ENCODE results near the gene SLC36A4.

Gene SLC36A4

GRCh38 chr11:93225662-93226061 lies 27.9 kb upstream of the SLC36A4 start:
- no peak overlapping the region for H3K27ac ChIP-seq (ENCODE audit: low read length, poor library complexity, severe bottlenecking)
- H2BK12ac ChIP-seq (ENCODE audit: low read length in 2 of 2): no peak overlapping the region
- H3K23ac ChIP-seq (ENCODE audit: low read length in 2 of 2): no peak overlapping the region
- H2AFZ ChIP-seq (ENCODE audit: low read depth, low read length): no peak overlapping the region
- H3K4me2 ChIP-seq (ENCODE audit: low read length, poor library complexity, severe bottlenecking): no peak overlapping the region
- H2BK120ac ChIP-seq (ENCODE audit: low read depth, low read length): no peak overlapping the region
- H2AK5ac ChIP-seq (ENCODE audit: low read length, severe bottlenecking): no peak overlapping the region
- no peak overlapping the region for H3K4ac ChIP-seq (ENCODE audit: low read depth in 1 of 2, low read length in 2 of 2)
- no peak overlapping the region for H3K18ac ChIP-seq (ENCODE audit: low read depth in 1 of 2, low read length in 2 of 2)
- no peak overlapping the region for H2BK15ac ChIP-seq (ENCODE audit: low read depth, poor library complexity, severe bottlenecking)
- H3K14ac ChIP-seq (ENCODE audit: low read length in 2 of 2): no peak overlapping the region
- peak; percentile 24 for DNase-seq
- H4K8ac ChIP-seq (ENCODE audit: low read length): no peak overlapping the region
- no peak overlapping the region for H3K9ac ChIP-seq (ENCODE audit: low read length)
- no peak overlapping the region for H4K91ac ChIP-seq (ENCODE audit: low read length)
- H3K4me3 ChIP-seq (ENCODE audit: insufficient read depth in 1 of 2, low read depth in 1 of 2, low read length in 2 of 2): no peak overlapping the region
- H3K79me1 ChIP-seq (replicated peaks; ENCODE audit: low read length, poor library complexity, severe bottlenecking): no peaks in the 10 kb centered on the region
- H3K9me3 ChIP-seq (ENCODE audit: control insufficient read depth, low read length): no peaks in the 10 kb centered on the region
- peaks cover 5 to 10% of the 10 kb centered on the region in 2 experiments for H3K27me3 ChIP-seq (ENCODE audit: control insufficient read depth in 1 of 2, insufficient read depth in 1 of 2, low read length in 2 of 2)
- no peaks in the 10 kb centered on the region for H3K36me3 ChIP-seq (ENCODE audit: control insufficient read depth in 1 of 2, insufficient read depth in 2 of 2, low read depth in 1 of 2, low read length in 2 of 2)
- no peaks in the 10 kb centered on the region for H3K4me1 ChIP-seq (ENCODE audit: control insufficient read depth, insufficient read depth, low read depth, low read length)
- no peak overlapping the region for H2BK5ac ChIP-seq (ENCODE audit: low read depth, low read length, poor library complexity, severe bottlenecking)
- 70% methylated on average over 1 of the region's 2 CpGs for WGBS

GRCh38 chr11:93221539-93221938 lies 23.7 kb upstream of the SLC36A4 start:
- Histone ChIP-seq H3K14ac (ENCODE audit: low read length in 2 of 2) (no peak overlapping the region), H2BK120ac (ENCODE audit: low read depth, low read length) (no peak overlapping the region), H3K4ac (ENCODE audit: low read depth in 1 of 2, low read length in 2 of 2) (no peak overlapping the region), H3K4me3 (ENCODE audit: insufficient read depth in 1 of 2, low read depth in 1 of 2, low read length in 2 of 2) (no peak overlapping the region), H3K27ac (ENCODE audit: low read length, poor library complexity, severe bottlenecking) (no peak overlapping the region), H3K4me1 (ENCODE audit: control insufficient read depth, insufficient read depth, low read depth, low read length) (no peaks in the 10 kb centered on the region), H3K4me2 (ENCODE audit: low read length, poor library complexity, severe bottlenecking) (no peak overlapping the region), H3K18ac (ENCODE audit: low read depth in 1 of 2, low read length in 2 of 2) (no peak overlapping the region), H2BK12ac (ENCODE audit: low read length in 2 of 2) (no peak overlapping the region), H3K27me3 (ENCODE audit: control insufficient read depth in 1 of 2, insufficient read depth in 1 of 2, low read length in 2 of 2) (peaks cover 15 to 17% of the 10 kb centered on the region in 2 experiments), H2AFZ (ENCODE audit: low read depth, low read length) (no peak overlapping the region), H3K9ac (ENCODE audit: low read length) (no peak overlapping the region), H3K36me3 (ENCODE audit: control insufficient read depth in 1 of 2, insufficient read depth in 2 of 2, low read depth in 1 of 2, low read length in 2 of 2) (no peaks in the 10 kb centered on the region), H4K8ac (ENCODE audit: low read length) (no peak overlapping the region), H3K9me3 (ENCODE audit: control insufficient read depth, low read length) (no peaks in the 10 kb centered on the region), H2BK5ac (ENCODE audit: low read depth, low read length, poor library complexity, severe bottlenecking) (peak overlapping the region; percentile 35), H3K79me1 (replicated peaks; ENCODE audit: low read length, poor library complexity, severe bottlenecking) (no peaks in the 10 kb centered on the region), H3K23ac (ENCODE audit: low read length in 2 of 2) (no peak overlapping the region), H2AK5ac (ENCODE audit: low read length, severe bottlenecking) (no peak overlapping the region), H2BK15ac (ENCODE audit: low read depth, poor library complexity, severe bottlenecking) (no peak overlapping the region), H4K91ac (ENCODE audit: low read length) (no peak overlapping the region)
- no peak for DNase-seq
- 93% methylated on average over 4 of the region's 4 CpGs for WGBS

- Histone ChIP-seq H3K4ac (ENCODE audit: low read depth in 1 of 2, low read length in 2 of 2) (no peak overlapping the region), H3K36me3 (ENCODE audit: control insufficient read depth in 1 of 2, insufficient read depth in 2 of 2, low read depth in 1 of 2, low read length in 2 of 2) (no peaks in the 10 kb centered on the region), H3K4me2 (ENCODE audit: low read length, poor library complexity, severe bottlenecking) (no peak overlapping the region), H2BK120ac (ENCODE audit: low read depth, low read length) (no peak overlapping the region), H3K27ac (ENCODE audit: low read length, poor library complexity, severe bottlenecking) (no peak overlapping the region), H3K9me3 (ENCODE audit: control insufficient read depth, low read length) (no peaks in the 10 kb centered on the region), H2BK5ac (ENCODE audit: low read depth, low read length, poor library complexity, severe bottlenecking) (no peak overlapping the region), H3K79me1 (replicated peaks; ENCODE audit: low read length, poor library complexity, severe bottlenecking) (no peaks in the 10 kb centered on the region), H3K18ac (ENCODE audit: low read depth in 1 of 2, low read length in 2 of 2) (no peak overlapping the region), H3K4me3 (ENCODE audit: insufficient read depth in 1 of 2, low read depth in 1 of 2, low read length in 2 of 2) (no peak overlapping the region), H2AFZ (ENCODE audit: low read depth, low read length) (no peak overlapping the region), H3K4me1 (ENCODE audit: control insufficient read depth, insufficient read depth, low read depth, low read length) (no peaks in the 10 kb centered on the region), H2BK12ac (ENCODE audit: low read length in 2 of 2) (no peak overlapping the region), H2BK15ac (ENCODE audit: low read depth, poor library complexity, severe bottlenecking) (no peak overlapping the region), H3K27me3 (ENCODE audit: control insufficient read depth in 1 of 2, insufficient read depth in 1 of 2, low read length in 2 of 2) (peaks cover 17 to 22% of the 10 kb centered on the region in 2 experiments), H3K14ac (ENCODE audit: low read length in 2 of 2) (no peak overlapping the region), H2AK5ac (ENCODE audit: low read length, severe bottlenecking) (no peak overlapping the region), H4K8ac (ENCODE audit: low read length) (no peak overlapping the region), H3K9ac (ENCODE audit: low read length) (no peak overlapping the region), H3K23ac (ENCODE audit: low read length in 2 of 2) (no peak overlapping the region), H4K91ac (ENCODE audit: low read length) (no peak overlapping the region)
- no peak for DNase-seq
Measured at GRCh38 chr11:93220078-93220477, 22.3 kb upstream of the SLC36A4 start.

GRCh38 chr11:93219440-93219839 lies 21.6 kb upstream of the SLC36A4 start:
- H3K9ac ChIP-seq (ENCODE audit: low read length): no peak overlapping the region
- H2BK120ac ChIP-seq (ENCODE audit: low read depth, low read length): no peak overlapping the region
- no peaks in the 10 kb centered on the region for H3K36me3 ChIP-seq (ENCODE audit: control insufficient read depth in 1 of 2, insufficient read depth in 2 of 2, low read depth in 1 of 2, low read length in 2 of 2)
- H3K9me3 ChIP-seq (ENCODE audit: control insufficient read depth, low read length): no peaks in the 10 kb centered on the region
- no peaks in the 10 kb centered on the region for H3K4me1 ChIP-seq (ENCODE audit: control insufficient read depth, insufficient read depth, low read depth, low read length)
- H3K18ac ChIP-seq (ENCODE audit: low read depth in 1 of 2, low read length in 2 of 2): no peak overlapping the region
- no peak overlapping the region for H4K91ac ChIP-seq (ENCODE audit: low read length)
- no peaks in the 10 kb centered on the region for H3K79me1 ChIP-seq (replicated peaks; ENCODE audit: low read length, poor library complexity, severe bottlenecking)
- H2AFZ ChIP-seq (ENCODE audit: low read depth, low read length): no peak overlapping the region
- no peak overlapping the region for H3K4me2 ChIP-seq (ENCODE audit: low read length, poor library complexity, severe bottlenecking)
- H3K4ac ChIP-seq (ENCODE audit: low read depth in 1 of 2, low read length in 2 of 2): no peak overlapping the region
- no peak overlapping the region for H3K27ac ChIP-seq (ENCODE audit: low read length, poor library complexity, severe bottlenecking)
- DNase-seq: no peak
- H2BK12ac ChIP-seq (ENCODE audit: low read length in 2 of 2): no peak overlapping the region
- no peak overlapping the region for H3K4me3 ChIP-seq (ENCODE audit: insufficient read depth in 1 of 2, low read depth in 1 of 2, low read length in 2 of 2)
- no peak overlapping the region for H3K14ac ChIP-seq (ENCODE audit: low read length in 2 of 2)
- no peak overlapping the region for H2BK15ac ChIP-seq (ENCODE audit: low read depth, poor library complexity, severe bottlenecking)
- no peak overlapping the region for H2AK5ac ChIP-seq (ENCODE audit: low read length, severe bottlenecking)
- no peak overlapping the region for H2BK5ac ChIP-seq (ENCODE audit: low read depth, low read length, poor library complexity, severe bottlenecking)
- peaks cover 17 to 22% of the 10 kb centered on the region in 2 experiments for H3K27me3 ChIP-seq (ENCODE audit: control insufficient read depth in 1 of 2, insufficient read depth in 1 of 2, low read length in 2 of 2)
- WGBS: 79% methylated on average over 2 of the region's 2 CpGs
- no peak overlapping the region for H3K23ac ChIP-seq (ENCODE audit: low read length in 2 of 2)
- H4K8ac ChIP-seq (ENCODE audit: low read length): no peak overlapping the region
